K562 (cell line): ENCODE data around the gene GMPR. TPM values are rescaled to one million over a fixed set of nuclear protein-coding genes. Genes with fewer than 3 reads are reported as not detected.
A peak's percentile ranks its signal among the peaks of the same experiment; 100 is the strongest.

Experiments used
- CC2D1A ChIP-seq: fragments of 450-650 bp; IDR thresholded peaks from 2 replicates; pipeline ENCODE4 v1.6.1; 2017; ENCODE audit warnings: mild to moderate bottlenecking
- CUX1 ChIP-seq: fragments of 200-800 bp; sonication (Bioruptor generic); IDR thresholded peaks from 2 replicates; pipeline ENCODE4 v1.6.1; 2016; ENCODE audit warnings: missing genetic modification characterization, missing compliant biosample characterization
- EP300 ChIP-seq: IDR thresholded peaks from 2 replicates; pipeline ENCODE4 v1.6.1; 2012; ENCODE audit warnings: low read length, improper control_type of control experiment
- FOXM1 ChIP-seq, 2 experiments: fragments of 450-650 bp in 1 of 2; sonication (generic) in 1 of 2; formaldehyde crosslinking in 1 of 2; IDR thresholded peaks; 2 replicates each; pipeline versions ENCODE4 v1.6.1 to v1.9.0; 2017 to 2022; ENCODE audit warnings: low read depth in 2 of 2, mild to moderate bottlenecking in 2 of 2, missing genetic modification reagents in 1 of 2, moderate library complexity in 1 of 2
- HMGN3 ChIP-seq: IDR thresholded peaks from 2 replicates; pipeline ENCODE4 v1.6.1; 2011; ENCODE audit warnings: borderline replicate concordance, low read depth, mild to moderate bottlenecking, mixed read lengths, low read length; ENCODE audit not compliant: insufficient read length; ENCODE audit errors: extremely low read depth
- MTF1 ChIP-seq: fragments of 250-450 bp; sonication (Bioruptor Pico); IDR thresholded peaks from 2 replicates; pipeline ENCODE4 v1.9.0; 2021; ENCODE audit warnings: moderate library complexity, mild to moderate bottlenecking, inconsistent platforms, borderline replicate concordance
- PATZ1 ChIP-seq: fragments of 250-450 bp; sonication (Bioruptor Pico); IDR thresholded peaks from 2 replicates; pipeline ENCODE4 v1.5.0; 2020; ENCODE audit warnings: mild to moderate bottlenecking, borderline replicate concordance
- USF1 ChIP-seq: sonication (generic); formaldehyde crosslinking; IDR thresholded peaks from 2 replicates; pipeline ENCODE4 v1.9.0; 2022; ENCODE audit warnings: mild to moderate bottlenecking, missing genetic modification reagents
- ZNF639 ChIP-seq, 2 experiments: fragments of 200-800 bp in 1 of 2; sonication (Bioruptor generic) in 1 of 2; sonication (generic) in 1 of 2; formaldehyde crosslinking in 1 of 2; IDR thresholded peaks in 1 of 2; conservative IDR thresholded peaks in 1 of 2; 2 replicates each; pipeline versions ENCODE4 v1.5.0 to v1.6.1; 2016 to 2020; ENCODE audit warnings: missing compliant biosample characterization in 1 of 2, missing genetic modification characterization in 1 of 2, missing genetic modification reagents in 1 of 2
- polyA plus RNA-seq, 8 experiments: library from polyadenylated mRNA; depleted of rRNA in 4 of 8; stranded (reverse) in 5 of 8; unstranded in 3 of 8; fragments of >200 nt; fragmentation: Nextera tagmentation in 2 of 8; fragmentation: Illumina TruSeq in 1 of 8; extraction: Ambion mirVana in 2 of 8; extraction: Trizol in 1 of 8; gene quantifications; 2 replicates each; pipeline versions ENCODE4 v1.2.1 to v1.2.3, GENCODE V29; 2011 to 2014; ENCODE audit warnings: inconsistent platforms in 1 of 8, missing spikeins in 1 of 8
- total RNA-seq, 7 experiments: library from RNA; depleted of rRNA in 6 of 7; stranded (reverse); fragments of >200 nt in 6 of 7; fragmentation: Illumina TruSeq in 2 of 7; extraction: Trizol in 2 of 7; gene quantifications; 2 replicates each; pipeline versions ENCODE4 v1.2.1 to v1.2.3, GENCODE V29; 2011 to 2021; ENCODE audit warnings: low replicate concordance in 1 of 7
- TF ChIP-seq, protein P1 (sequence below): fragments of 450-650 bp; conservative IDR thresholded peaks from 2 replicates; pipeline ENCODE4 v1.6.1; 2016; ENCODE audit warnings: missing genetic modification characterization, low read depth, mild to moderate bottlenecking, control low read depth, missing compliant biosample characterization

The GMPR gene
- total and polyA plus RNA-seq, 9 of the 15 experiments (the other 6 are each of a cell fraction or from before 2014, with no cell fraction given), result 34.6 to 83.7 (median 49.8) TPM

- TF ChIP-seq PATZ1 (CRISPR knock-in tag) (no peak), MTF1 (CRISPR knock-in tag) (0 out of 2 replicates have a peak, but pooled peaks have one; percentile 21), USF1 (CRISPR knock-in tag) (peak; percentile 55; the same call in 1 of the 2 replicates), ZNF639 (CRISPR knock-in tag; conservative IDR thresholded peaks at IDR 0.05 in 1 of 2, IDR thresholded peaks at IDR 0.05 in 1 of 2) (0 out of 4 replicates have a peak, but pooled peaks of 1 of the 2 experiments have one; percentile 47), FOXM1 (IDR thresholded peaks at IDR 0.05; ENCODE audit: low read depth) (peak; percentile 78; the same call in 1 of the 2 replicates), FOXM1 (CRISPR knock-in tag; IDR thresholded peaks at IDR 0.05; ENCODE audit: low read depth) (no peak), CUX1 (CRISPR knock-in tag) (peak; percentile 89; the same call in 1 of the 2 replicates), CC2D1A (peak; percentile 26; the same call in 1 of the 2 replicates), HMGN3 (peak; percentile 70), EP300 (peak; percentile 92)
- TF ChIP-seq, protein P1, sequence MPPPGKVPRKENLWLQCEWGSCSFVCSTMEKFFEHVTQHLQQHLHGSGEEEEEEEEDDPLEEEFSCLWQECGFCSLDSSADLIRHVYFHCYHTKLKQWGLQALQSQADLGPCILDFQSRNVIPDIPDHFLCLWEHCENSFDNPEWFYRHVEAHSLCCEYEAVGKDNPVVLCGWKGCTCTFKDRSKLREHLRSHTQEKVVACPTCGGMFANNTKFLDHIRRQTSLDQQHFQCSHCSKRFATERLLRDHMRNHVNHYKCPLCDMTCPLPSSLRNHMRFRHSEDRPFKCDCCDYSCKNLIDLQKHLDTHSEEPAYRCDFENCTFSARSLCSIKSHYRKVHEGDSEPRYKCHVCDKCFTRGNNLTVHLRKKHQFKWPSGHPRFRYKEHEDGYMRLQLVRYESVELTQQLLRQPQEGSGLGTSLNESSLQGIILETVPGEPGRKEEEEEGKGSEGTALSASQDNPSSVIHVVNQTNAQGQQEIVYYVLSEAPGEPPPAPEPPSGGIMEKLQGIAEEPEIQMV (tag), result peak; percentile 27; the same call in 1 of the 2 replicates
These were observed 14.0 kb upstream of the GMPR start (continued) for GRCh38 chr6:16224409-16224808.
